WTC11 (cell line): ENCODE measurements around the gene SIT1. TPM values are rescaled to one million over a fixed set of nuclear protein-coding genes. Genes with fewer than 3 reads are reported as not detected.
A peak's percentile ranks its signal among the peaks of the same experiment; 100 is the strongest.

Experiments
- AR ChIP-seq: fragments of 250-450 bp; sonication (Bioruptor Pico); IDR thresholded peaks from 2 replicates; pipeline ENCODE4 v1.9.0; 2021; ENCODE audit warnings: mild to moderate bottlenecking
- ATF1 ChIP-seq: sonication (generic); formaldehyde crosslinking; IDR thresholded peaks from 2 replicates; pipeline ENCODE4 v1.8.1; 2023; ENCODE audit warnings: mild to moderate bottlenecking, moderate library complexity, missing genetic modification reagents
- E2F5 ChIP-seq: sonication (generic); formaldehyde crosslinking; IDR thresholded peaks from 2 replicates; pipeline ENCODE4 v1.8.1; 2022; ENCODE audit warnings: mild to moderate bottlenecking, moderate library complexity, missing genetic modification reagents
- GRHL2 ChIP-seq: fragments of 250-450 bp; sonication (Bioruptor Pico); IDR thresholded peaks from 2 replicates; pipeline ENCODE4 v1.8.0; 2022; ENCODE audit warnings: mild to moderate bottlenecking, moderate library complexity; ENCODE audit not compliant: insufficient replicate concordance, severe bottlenecking
- HMGXB4 ChIP-seq: sonication (generic); formaldehyde crosslinking; IDR thresholded peaks from 2 replicates; pipeline ENCODE4 v1.8.1; 2023; ENCODE audit warnings: mild to moderate bottlenecking, moderate library complexity, missing genetic modification reagents
- IRF1 ChIP-seq: sonication (generic); formaldehyde crosslinking; IDR thresholded peaks from 2 replicates; pipeline ENCODE4 v1.8.0; 2023; ENCODE audit warnings: missing genetic modification reagents
- KAT7 ChIP-seq: sonication (generic); formaldehyde crosslinking; IDR thresholded peaks from 2 replicates; pipeline ENCODE4 v1.8.1; 2023; ENCODE audit warnings: missing genetic modification reagents, mild to moderate bottlenecking, borderline replicate concordance
- PRDM15 ChIP-seq: sonication (generic); formaldehyde crosslinking; IDR thresholded peaks from 2 replicates; pipeline ENCODE4 v1.8.0; 2022; ENCODE audit warnings: missing genetic modification reagents
- PREB ChIP-seq: sonication (generic); formaldehyde crosslinking; IDR thresholded peaks from 2 replicates; pipeline ENCODE4 v1.8.1; 2022; ENCODE audit warnings: mild to moderate bottlenecking, missing genetic modification reagents, moderate library complexity, borderline replicate concordance
- RORB ChIP-seq: fragments of 250-450 bp; sonication (Bioruptor Pico); IDR thresholded peaks from 2 replicates; pipeline ENCODE4 v1.9.0; 2021; ENCODE audit warnings: mild to moderate bottlenecking
- SMAD4 ChIP-seq: sonication (generic); formaldehyde crosslinking; IDR thresholded peaks from 2 replicates; pipeline ENCODE4 v1.8.0; 2022; ENCODE audit warnings: mild to moderate bottlenecking, missing genetic modification reagents
- USF1 ChIP-seq: sonication (generic); formaldehyde crosslinking; IDR thresholded peaks from 2 replicates; pipeline ENCODE4 v1.8.0; 2022; ENCODE audit warnings: mild to moderate bottlenecking, missing genetic modification reagents
- ZBTB43 ChIP-seq: sonication (generic); formaldehyde crosslinking; IDR thresholded peaks from 2 replicates; pipeline ENCODE4 v1.8.1; 2023; ENCODE audit warnings: mild to moderate bottlenecking, missing genetic modification reagents
- ZMAT4 ChIP-seq: fragments of 250-450 bp; sonication (Bioruptor Pico); IDR thresholded peaks from 2 replicates; pipeline ENCODE4 v1.9.0; 2021; ENCODE audit warnings: mild to moderate bottlenecking
- ZNF219 ChIP-seq: sonication (generic); formaldehyde crosslinking; IDR thresholded peaks from 2 replicates; pipeline ENCODE4 v1.8.0; 2023; ENCODE audit warnings: missing genetic modification reagents, mild to moderate bottlenecking, borderline replicate concordance
- ZNF232 ChIP-seq: sonication (generic); formaldehyde crosslinking; IDR thresholded peaks from 2 replicates; pipeline ENCODE4 v1.8.0; 2022; ENCODE audit warnings: mild to moderate bottlenecking, missing genetic modification reagents
- ZNF317 ChIP-seq: sonication (generic); formaldehyde crosslinking; IDR thresholded peaks from 2 replicates; pipeline ENCODE4 v1.8.1; 2023; ENCODE audit warnings: low read depth, mild to moderate bottlenecking, moderate library complexity, missing genetic modification reagents, borderline replicate concordance
- ZNF396 ChIP-seq: fragments of 250-450 bp; sonication (Bioruptor Pico); IDR thresholded peaks from 2 replicates; pipeline ENCODE4 v1.8.0; 2021; ENCODE audit warnings: mild to moderate bottlenecking, moderate library complexity, borderline replicate concordance
- ZNF423 ChIP-seq: fragments of 250-450 bp; sonication (Bioruptor Pico); IDR thresholded peaks from 2 replicates; pipeline ENCODE4 v2.1.2; 2022; ENCODE audit warnings: mild to moderate bottlenecking, moderate library complexity
- total RNA-seq: library from RNA; stranded (reverse); gene quantifications from 3 replicates; pipeline ENCODE4 v1.2.3, GENCODE V29; 2021
- TF ChIP-seq, protein P1 (sequence below): sonication (generic); formaldehyde crosslinking; IDR thresholded peaks from 2 replicates; pipeline ENCODE4 v1.8.0; 2022; ENCODE audit warnings: mild to moderate bottlenecking, missing genetic modification reagents

Gene SIT1
- total RNA-seq, 1 experiment from 2014 or later: 4.1 TPM

- TF ChIP-seq PRDM15 (CRISPR knock-in tag): no peak
- no peak; the same call in none of the 2 replicates for TF ChIP-seq ZNF219 (CRISPR knock-in tag)
- TF ChIP-seq SMAD4: no peak
- TF ChIP-seq IRF1 (CRISPR knock-in tag): peak; percentile 89
- no peak for TF ChIP-seq GRHL2
- TF ChIP-seq ZNF423: no peak
- no peak for TF ChIP-seq ZNF396 (CRISPR knock-in tag)
- peak; percentile 82 for TF ChIP-seq USF1 (CRISPR knock-in tag)
- peak; percentile 83; the same call in 1 of the 2 replicates for TF ChIP-seq PREB (CRISPR knock-in tag)
- TF ChIP-seq E2F5 (CRISPR knock-in tag): peak; percentile 92
- no peak; the same call in 1 of the 2 replicates for TF ChIP-seq KAT7
- TF ChIP-seq RORB (CRISPR knock-in tag): no peak
- no peak for TF ChIP-seq AR (CRISPR knock-in tag)
- peak; percentile 74; the same call in 1 of the 2 replicates for TF ChIP-seq HMGXB4
- TF ChIP-seq ZNF317 (CRISPR knock-in tag): 0 out of 2 replicates have a peak, but pooled peaks have one; percentile 27
- peak; percentile 94 for TF ChIP-seq ATF1 (CRISPR knock-in tag)
- no peak; the same call in 1 of the 2 replicates for TF ChIP-seq ZNF232 (CRISPR knock-in tag)
- TF ChIP-seq, protein P1, sequence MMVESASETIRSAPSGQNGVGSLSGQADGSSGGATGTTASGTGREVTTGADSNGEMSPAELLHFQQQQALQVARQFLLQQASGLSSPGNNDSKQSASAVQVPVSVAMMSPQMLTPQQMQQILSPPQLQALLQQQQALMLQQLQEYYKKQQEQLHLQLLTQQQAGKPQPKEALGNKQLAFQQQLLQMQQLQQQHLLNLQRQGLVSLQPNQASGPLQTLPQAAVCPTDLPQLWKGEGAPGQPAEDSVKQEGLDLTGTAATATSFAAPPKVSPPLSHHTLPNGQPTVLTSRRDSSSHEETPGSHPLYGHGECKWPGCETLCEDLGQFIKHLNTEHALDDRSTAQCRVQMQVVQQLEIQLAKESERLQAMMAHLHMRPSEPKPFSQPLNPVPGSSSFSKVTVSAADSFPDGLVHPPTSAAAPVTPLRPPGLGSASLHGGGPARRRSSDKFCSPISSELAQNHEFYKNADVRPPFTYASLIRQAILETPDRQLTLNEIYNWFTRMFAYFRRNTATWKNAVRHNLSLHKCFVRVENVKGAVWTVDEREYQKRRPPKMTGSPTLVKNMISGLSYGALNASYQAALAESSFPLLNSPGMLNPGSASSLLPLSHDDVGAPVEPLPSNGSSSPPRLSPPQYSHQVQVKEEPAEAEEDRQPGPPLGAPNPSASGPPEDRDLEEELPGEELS (CRISPR knock-in tag): peak; percentile 95
- no peak for TF ChIP-seq ZBTB43 (CRISPR knock-in tag)
- TF ChIP-seq ZMAT4 (CRISPR knock-in tag): 0 out of 2 replicates have a peak, but pooled peaks have one; percentile 41
Observed at GRCh38 chr9:35657546-35658136, 6.9 kb upstream of the SIT1 start, which contains the start of gene RMRP (continued).
